B cell (primary cell): ENCODE data around the gene DLGAP5. TPM values are rescaled to one million over a fixed set of nuclear protein-coding genes. Genes with fewer than 3 reads are reported as not detected.

ENCODE experiments used
- ATAC-seq: fragments of 200-7000 bp; cut with Tn5 transposase; one replicate; pipeline ENCODE4 v1.10.0; 2021; ENCODE audit warnings: low read depth, mild to moderate bottlenecking, moderate number of reproducible peaks, moderate library complexity
- CTCF ChIA-PET: fragments of 350-600 bp; sonication (Branson Sonifier 250); formaldehyde crosslinking; loops from one replicate; lab custom pipeline; 2021; ENCODE audit warnings: antibody characterized with exemption, inconsistent platforms; lab: Charles Lee
- POLR2A ChIA-PET: fragments of 350-600 bp; sonication (Branson Sonifier 250); formaldehyde crosslinking; loops from one replicate; lab custom pipeline; 2021; ENCODE audit warnings: antibody characterized with exemption; lab: Charles Lee
- DNase-seq: peaks from one replicate; pipeline ENCODE4 v3.0.0; 2013
- H2AFZ ChIP-seq: 2 replicates; pipeline ENCODE4 v1.6.1; 2012; ENCODE audit warnings: mild to moderate bottlenecking, low read depth, low read length; ENCODE audit not compliant: insufficient read depth, poor library complexity, severe bottlenecking
- H3K27ac ChIP-seq, 2 donors: 1 replicate in 1 of 2; 2 replicates in 1 of 2; pipeline ENCODE4 v1.5.1; 2012 to 2013; ENCODE audit warnings: low read length in 2 of 2, mild to moderate bottlenecking in 2 of 2, moderate library complexity in 1 of 2
- H3K27me3 ChIP-seq, 4 experiments: fragments of 200-600 bp in 1 of 4; sonication (generic) in 1 of 4; replicated peaks in 1 of 4; 1 replicate in 2 of 4; 2 replicates in 2 of 4; pipeline versions ENCODE4 v1.6.1 to v1.7.0; 2013 to 2016; ENCODE audit warnings: low read length in 3 of 4, mild to moderate bottlenecking in 2 of 4, mixed read lengths in 1 of 4, moderate library complexity in 1 of 4; ENCODE audit not compliant: insufficient read depth in 4 of 4, control insufficient read depth in 3 of 4; ENCODE audit errors: control extremely low read depth in 1 of 4
- H3K36me3 ChIP-seq, 2 experiments: replicated peaks in 1 of 2; 1 replicate in 1 of 2; 2 replicates in 1 of 2; pipeline versions ENCODE4 v1.6.1 to v1.7.1; 2013; ENCODE audit warnings: low read length in 1 of 2; ENCODE audit not compliant: insufficient read depth in 2 of 2, control insufficient read depth in 1 of 2; ENCODE audit errors: control extremely low read depth in 1 of 2, extremely low read depth in 1 of 2
- H3K4me1 ChIP-seq, 2 donors: fragments of 200-600 bp in 1 of 2; sonication (generic) in 1 of 2; 1 replicate in 1 of 2; 2 replicates in 1 of 2; pipeline versions ENCODE4 v1.5.1 to v1.6.1; 2013 to 2017; ENCODE audit warnings: low read length in 2 of 2; ENCODE audit not compliant: control insufficient read depth in 2 of 2, insufficient read depth in 2 of 2
- H3K4me2 ChIP-seq: replicated peaks from 2 replicates; pipeline ENCODE3; 2012; ENCODE audit warnings: mild to moderate bottlenecking, low read depth, low read length; ENCODE audit not compliant: poor library complexity, severe bottlenecking
- H3K4me3 ChIP-seq, 5 experiments: fragments of 200-600 bp in 1 of 5; sonication (generic) in 1 of 5; 1 replicate in 3 of 5; 2 replicates in 2 of 5; pipeline versions ENCODE4 v1.5.1 to v1.7.0; 2011 to 2016; ENCODE audit warnings: low read length in 4 of 5, mild to moderate bottlenecking in 4 of 5, low read depth in 2 of 5, control low read depth in 1 of 5, moderate library complexity in 1 of 5; ENCODE audit not compliant: insufficient read depth in 1 of 5; ENCODE audit errors: control extremely low read depth in 1 of 5, extremely low read depth in 1 of 5
- H3K79me2 ChIP-seq: fragments of 200-600 bp; sonication (generic); one replicate; pipeline ENCODE4 v1.6.0; 2016; ENCODE audit warnings: low read length; ENCODE audit not compliant: control insufficient read depth, insufficient read depth
- H3K9ac ChIP-seq: fragments of 200-600 bp; sonication (generic); 2 replicates; pipeline ENCODE4 v1.6.1; 2017; ENCODE audit warnings: mild to moderate bottlenecking, low read length, moderate library complexity
- H3K9me3 ChIP-seq, 3 donors: one replicate each; pipeline versions ENCODE4 v1.6.1 to v1.7.1; 2013; ENCODE audit warnings: low read length in 2 of 3; ENCODE audit not compliant: control insufficient read depth in 2 of 3, insufficient read depth in 1 of 3; ENCODE audit errors: control extremely low read depth in 1 of 3
- H4K20me1 ChIP-seq: 2 replicates; pipeline ENCODE4 v1.6.0; 2012; ENCODE audit warnings: mild to moderate bottlenecking, low read length; ENCODE audit not compliant: insufficient read depth, control insufficient read depth, poor library complexity, severe bottlenecking
- H3K27ac Mint-ChIP-seq: one replicate; pipeline ENCODE4 v1.8.0; 2021; ENCODE audit warnings: mixed read lengths
- H3K27me3 Mint-ChIP-seq: one replicate; pipeline ENCODE4 v1.8.0; 2021; ENCODE audit warnings: mixed read lengths
- H3K4me1 Mint-ChIP-seq: one replicate; pipeline ENCODE4 v1.8.0; 2021; ENCODE audit warnings: mixed read lengths
- H3K4me3 Mint-ChIP-seq: one replicate; pipeline ENCODE4 v1.8.0; 2021; ENCODE audit warnings: mixed read lengths
- H3K9me3 Mint-ChIP-seq: one replicate; pipeline ENCODE4 v1.8.0; 2022; ENCODE audit warnings: mixed read lengths; ENCODE audit not compliant: insufficient read depth
- EZH2 ChIP-seq: IDR thresholded peaks from 2 replicates; pipeline ENCODE4 v1.6.1; 2012; ENCODE audit warnings: borderline replicate concordance, low read depth, mild to moderate bottlenecking, moderate library complexity, low read length; ENCODE audit not compliant: insufficient read depth, poor library complexity, severe bottlenecking
- WGBS: methylation state at CpG from one replicate; pipeline ENCODE4 v1.1.5; 2013; ENCODE audit warnings: missing lambda C conversion rate; ENCODE audit not compliant: insufficient coverage; 5-methylcytosine and 5-hydroxymethylcytosine counted together
- intact Hi-C: fragments of 100-400 bp; cut with micrococcal nuclease; formaldehyde crosslinking; loops from one replicate; pipeline ENCODE4 v1.10.0; 2022
- polyA plus RNA-seq: library from polyadenylated mRNA; depleted of rRNA; stranded (reverse); fragments of >200 nt; gene quantifications from 2 replicates; pipeline ENCODE4 v1.2.3, GENCODE V29; 2012
- total RNA-seq, 2 donors: library from RNA; stranded (reverse); fragments of 120-200 nt in 1 of 2; gene quantifications; 1 replicate in 1 of 2; 2 replicates in 1 of 2; pipeline versions ENCODE4 v1.2.3 to v1.2.4, GENCODE V29; 2013 to 2022
- TF ChIP-seq, protein P1 (sequence below): fragments of 200-600 bp; IDR thresholded peaks from one replicate; pipeline ENCODE4 v1.8.0; 2022; ENCODE audit warnings: antibody characterized with exemption, mild to moderate bottlenecking

DLGAP5 gene
- total and polyA plus RNA-seq, 2 donors (not counting 1 experiment from before 2014, with no cell fraction given): 0.12 TPM; not detected in 1

DNA sequence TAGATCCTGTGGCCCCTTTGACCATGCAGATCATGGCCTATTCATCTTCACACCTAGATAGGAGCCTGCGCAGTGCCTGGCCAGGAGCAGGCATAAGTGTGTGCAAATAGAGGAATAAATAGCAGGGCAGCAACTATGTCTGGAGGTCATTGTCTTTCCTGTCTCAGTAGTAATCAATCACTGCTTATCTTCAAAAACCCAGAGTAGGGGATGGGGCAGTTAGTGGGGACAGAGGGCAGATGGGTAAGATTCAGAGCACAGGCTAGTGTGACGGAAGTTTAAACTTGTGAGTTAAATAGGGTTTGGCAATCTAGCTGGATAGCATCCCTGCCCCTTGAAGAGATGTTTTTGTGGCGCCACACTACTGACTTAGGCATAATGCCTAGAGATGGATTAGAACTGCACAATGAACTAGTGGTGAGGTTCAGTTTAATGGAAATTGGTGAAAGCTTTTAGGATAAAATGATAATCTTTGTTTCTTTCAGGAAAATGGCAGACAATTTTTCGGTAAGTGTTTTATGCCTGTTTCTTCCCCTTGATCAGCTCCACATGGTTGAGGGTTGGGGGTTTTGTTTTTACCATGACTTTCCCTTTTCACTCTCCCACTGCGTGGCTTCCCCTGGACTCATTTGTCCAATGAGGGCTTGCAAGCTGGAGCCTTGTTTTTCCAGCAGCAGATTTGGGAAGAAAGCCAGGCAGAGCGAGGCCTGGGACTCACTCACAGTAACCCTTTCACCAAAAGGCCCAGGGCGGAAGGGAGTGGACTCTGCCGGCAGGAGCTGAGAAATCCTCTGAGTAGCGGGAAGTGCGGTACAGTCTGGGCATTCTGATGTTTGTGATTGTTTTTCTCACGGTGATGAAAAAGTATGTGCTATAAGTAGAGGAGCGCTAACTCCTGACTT is 54.2 kb downstream of the DLGAP5 start:
- H3K9ac ChIP-seq: no peak overlapping the region
- no peaks in the 10 kb centered on the region for H3K4me1 ChIP-seq
- Mint-ChIP-seq H3K27me3 (no peaks in the 10 kb centered on the region), H3K4me1 (no peaks in the 10 kb centered on the region), H3K27ac (no peak overlapping the region), H3K4me3 (no peak overlapping the region), H3K9me3 (no peaks in the 10 kb centered on the region)
- ATAC-seq (no peak), DNase-seq (no peak)
- H3K27ac ChIP-seq: no peak overlapping the region
- no peaks in the 10 kb centered on the region for H3K36me3 ChIP-seq
- TF ChIP-seq, protein P1, sequence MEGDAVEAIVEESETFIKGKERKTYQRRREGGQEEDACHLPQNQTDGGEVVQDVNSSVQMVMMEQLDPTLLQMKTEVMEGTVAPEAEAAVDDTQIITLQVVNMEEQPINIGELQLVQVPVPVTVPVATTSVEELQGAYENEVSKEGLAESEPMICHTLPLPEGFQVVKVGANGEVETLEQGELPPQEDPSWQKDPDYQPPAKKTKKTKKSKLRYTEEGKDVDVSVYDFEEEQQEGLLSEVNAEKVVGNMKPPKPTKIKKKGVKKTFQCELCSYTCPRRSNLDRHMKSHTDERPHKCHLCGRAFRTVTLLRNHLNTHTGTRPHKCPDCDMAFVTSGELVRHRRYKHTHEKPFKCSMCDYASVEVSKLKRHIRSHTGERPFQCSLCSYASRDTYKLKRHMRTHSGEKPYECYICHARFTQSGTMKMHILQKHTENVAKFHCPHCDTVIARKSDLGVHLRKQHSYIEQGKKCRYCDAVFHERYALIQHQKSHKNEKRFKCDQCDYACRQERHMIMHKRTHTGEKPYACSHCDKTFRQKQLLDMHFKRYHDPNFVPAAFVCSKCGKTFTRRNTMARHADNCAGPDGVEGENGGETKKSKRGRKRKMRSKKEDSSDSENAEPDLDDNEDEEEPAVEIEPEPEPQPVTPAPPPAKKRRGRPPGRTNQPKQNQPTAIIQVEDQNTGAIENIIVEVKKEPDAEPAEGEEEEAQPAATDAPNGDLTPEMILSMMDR: no peak
- no peak for TF ChIP-seq EZH2
- H3K4me3 ChIP-seq: no peak overlapping the region
- H3K4me2 ChIP-seq: no peak overlapping the region
- no peak overlapping the region for H2AFZ ChIP-seq
- WGBS: 100% methylated on average over 7 of the region's 12 CpGs
- no peaks in the 10 kb centered on the region for H3K9me3 ChIP-seq
- H3K79me2 ChIP-seq: no peaks in the 10 kb centered on the region
- ChIA-PET CTCF (interaction anchor here (1.1 to 1.3 kb wide), 2 partner anchors 22 to 23 kb away, joined by 3 to 4 read pairs; no protein-coding TSS in a partner anchor), POLR2A (no interaction called here)
- H4K20me1 ChIP-seq: no peaks in the 10 kb centered on the region
- intact Hi-C loops: no loop called here
- no peaks in the 10 kb centered on the region for H3K27me3 ChIP-seq

DNA sequence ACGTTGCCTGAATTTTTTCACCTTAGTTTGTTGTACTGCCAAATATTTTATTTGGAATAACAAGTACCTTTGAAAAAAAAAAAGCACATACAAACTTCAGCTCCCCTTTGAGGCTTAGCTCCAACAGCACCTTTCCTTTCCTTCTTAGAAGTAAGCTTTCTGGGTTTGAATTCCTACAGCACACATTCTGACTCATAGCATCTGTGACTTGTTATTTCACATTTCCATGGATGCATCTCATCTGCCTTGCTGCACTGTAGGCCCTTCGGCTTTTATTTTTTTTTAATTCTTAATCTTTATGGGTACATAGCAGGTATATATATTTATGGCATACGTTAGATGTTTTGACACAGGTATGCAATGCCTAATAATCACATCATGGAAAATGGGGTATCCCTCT is 55.1 kb downstream of the DLGAP5 start:
- H3K27ac Mint-ChIP-seq: no peak overlapping the region
- H3K9ac ChIP-seq: no peak overlapping the region
- peaks cover 3% of the 10 kb centered on the region for H3K4me1 Mint-ChIP-seq
- H4K20me1 ChIP-seq: no peaks in the 10 kb centered on the region
- no peaks in the 10 kb centered on the region for H3K79me2 ChIP-seq
- H3K9me3 Mint-ChIP-seq: no peaks in the 10 kb centered on the region
- no CpG with 5 or more reads among the region's 3 CpGs for WGBS
- H3K4me3 ChIP-seq: no peak overlapping the region
- no peak for TF ChIP-seq EZH2
- TF ChIP-seq, protein P1: no peak
- H3K9me3 ChIP-seq: no peaks in the 10 kb centered on the region
- no peak overlapping the region for H3K4me2 ChIP-seq
- POLR2A ChIA-PET: no interaction called here
- no peaks in the 10 kb centered on the region for H3K27me3 Mint-ChIP-seq
- no peak overlapping the region for H2AFZ ChIP-seq
- H3K27ac ChIP-seq: no peak overlapping the region
- no peaks in the 10 kb centered on the region for H3K4me1 ChIP-seq
- ATAC-seq (no peak), DNase-seq (no peak)
- H3K36me3 ChIP-seq: no peaks in the 10 kb centered on the region
- H3K27me3 ChIP-seq: no peaks in the 10 kb centered on the region
- CTCF ChIA-PET: interaction anchor here (1.1 to 1.3 kb wide), 2 partner anchors 23 to 44 kb away, joined by 3 to 4 read pairs; no protein-coding TSS in a partner anchor
- intact Hi-C loops: no loop called here
- H3K4me3 Mint-ChIP-seq: no peak overlapping the region
